OCI-LY3 (cell line): ENCODE data around the gene RABAC1.
"Not testable (repeated sequence)": the region's sequence is repeated elsewhere in the genome, so short reads cannot be mapped to it uniquely, and the experiment has no call there.

Experiments used
- H2AFZ ChIP-seq: fragments of 200-600, 300-600 bp; shearing (Covaris generic); 2 replicates; pipeline ENCODE4 v1.6.0; 2014; ENCODE audit warnings: antibody characterized with exemption, low read depth, low read length
- H3K27ac ChIP-seq: fragments of 200-600, 300-600 bp; sonication (generic); 2 replicates; pipeline ENCODE4 v1.5.1; 2014; ENCODE audit warnings: mild to moderate bottlenecking, low read length, moderate library complexity, mixed read lengths
- H3K27me3 ChIP-seq: fragments of 200-600, 300-600 bp; sonication (generic); 2 replicates; pipeline ENCODE4 v1.6.1; 2014; ENCODE audit warnings: low read depth, low read length, mixed read lengths
- H3K36me3 ChIP-seq: fragments of 200-600, 300-600 bp; sonication (generic); replicated peaks from 2 replicates; pipeline ENCODE3; 2014; ENCODE audit warnings: low read depth, low read length, mixed read lengths
- H3K4me1 ChIP-seq: fragments of 300-600, 200-600 bp; sonication (generic); 2 replicates; pipeline ENCODE4 v1.6.1; 2014; ENCODE audit warnings: low read length, mixed read lengths
- H3K4me2 ChIP-seq: fragments of 200-600, 300-600 bp; sonication (generic); 2 replicates; pipeline ENCODE4 v1.6.1; 2014; ENCODE audit warnings: low read length, mixed read lengths
- H3K4me3 ChIP-seq: fragments of 300-600, 200-600 bp; sonication (generic); 2 replicates; pipeline ENCODE4 v1.5.1; 2014; ENCODE audit warnings: antibody characterized with exemption, mild to moderate bottlenecking, low read length, moderate library complexity
- H3K79me2 ChIP-seq: fragments of 300-600, 200-600 bp; shearing (Covaris generic); 2 replicates; pipeline ENCODE4 v1.6.1; 2014; ENCODE audit warnings: mild to moderate bottlenecking, low read length, mixed read lengths
- H3K9ac ChIP-seq: fragments of 300-600, 200-600 bp; shearing (Covaris generic); 2 replicates; pipeline ENCODE4 v1.6.0; 2014; ENCODE audit warnings: mild to moderate bottlenecking, low read length, moderate library complexity
- H3K9me3 ChIP-seq: fragments of 200-600, 300-600 bp; shearing (Covaris generic); 2 replicates; pipeline ENCODE4 v1.6.1; 2014; ENCODE audit warnings: low read length, mixed read lengths; ENCODE audit not compliant: insufficient read depth
- H4K20me1 ChIP-seq: fragments of 200-600, 300-600 bp; sonication (generic); 2 replicates; pipeline ENCODE4 v1.6.1; 2016; ENCODE audit warnings: low read length, mixed read lengths; ENCODE audit not compliant: insufficient read depth
- CTCF ChIP-seq: fragments of 200-600, 300-600 bp; sonication (generic); IDR thresholded peaks from 2 replicates; pipeline ENCODE4 v1.5.1; 2014; ENCODE audit warnings: antibody characterized with exemption, low read length, low read depth
- EZH2phosphoT487 ChIP-seq: fragments of 200-600 bp; shearing (Covaris generic); IDR thresholded peaks from 2 replicates; pipeline ENCODE4 v1.6.1; 2018; ENCODE audit warnings: antibody characterized with exemption, mixed run types, low read depth

Gene RABAC1

DNA sequence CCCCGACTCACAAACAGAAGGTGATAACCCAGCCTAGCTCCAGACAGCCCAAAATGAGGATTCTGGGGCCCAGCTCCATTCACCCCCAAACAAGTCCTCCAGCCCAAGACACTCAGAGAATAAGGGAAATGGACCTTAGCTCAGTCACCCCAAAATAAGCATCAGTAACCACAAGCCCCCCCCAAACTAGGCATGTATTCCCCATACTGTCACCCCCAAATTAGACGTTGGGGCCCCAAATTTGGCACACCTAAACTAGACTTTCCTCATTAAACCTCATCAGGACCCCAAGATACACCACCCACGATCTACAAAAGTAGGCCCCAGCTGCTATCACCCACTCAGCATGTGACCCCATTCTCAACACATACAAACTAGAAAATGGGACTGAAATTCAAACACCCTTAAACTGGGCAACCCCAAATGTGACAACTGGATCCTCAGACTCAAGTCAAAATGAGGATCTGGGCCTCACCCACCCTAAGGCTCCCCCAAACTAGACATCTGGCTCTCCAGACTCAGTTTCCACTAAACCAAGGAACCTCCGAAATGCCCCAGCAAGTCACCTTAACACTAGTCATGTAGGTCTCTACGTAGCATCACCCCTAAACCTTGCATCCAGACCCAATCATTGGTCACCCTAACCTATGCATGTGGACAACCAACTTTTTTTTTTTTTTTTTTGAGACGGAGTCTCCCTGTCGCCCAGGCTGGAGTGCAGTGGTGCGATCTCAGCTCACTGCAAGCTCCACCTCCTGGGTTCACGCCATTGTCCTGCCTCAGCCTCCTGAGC, 17.5 kb downstream of the RABAC1 start:
- H4K20me1 ChIP-seq: no peaks in the 10 kb centered on the region
- H3K79me2 ChIP-seq: no peaks in the 10 kb centered on the region
- peaks cover 34% of the 10 kb centered on the region for H3K4me1 ChIP-seq
- H3K4me3 ChIP-seq: peak overlapping the region; percentile 89
- H3K9ac ChIP-seq: peak overlapping the region; percentile 96; the same call in 1 of the 2 replicates
- H3K4me2 ChIP-seq: peak overlapping the region; percentile 87
- H3K36me3 ChIP-seq: no peaks in the 10 kb centered on the region
- no peak for TF ChIP-seq CTCF
- TF ChIP-seq EZH2phosphoT487: no peak
- no peak overlapping the region for H3K27ac ChIP-seq
- H3K27me3 ChIP-seq: peaks cover 16% of the 10 kb centered on the region
- H2AFZ ChIP-seq: no peak overlapping the region
- no peaks in the 10 kb centered on the region for H3K9me3 ChIP-seq

DNA sequence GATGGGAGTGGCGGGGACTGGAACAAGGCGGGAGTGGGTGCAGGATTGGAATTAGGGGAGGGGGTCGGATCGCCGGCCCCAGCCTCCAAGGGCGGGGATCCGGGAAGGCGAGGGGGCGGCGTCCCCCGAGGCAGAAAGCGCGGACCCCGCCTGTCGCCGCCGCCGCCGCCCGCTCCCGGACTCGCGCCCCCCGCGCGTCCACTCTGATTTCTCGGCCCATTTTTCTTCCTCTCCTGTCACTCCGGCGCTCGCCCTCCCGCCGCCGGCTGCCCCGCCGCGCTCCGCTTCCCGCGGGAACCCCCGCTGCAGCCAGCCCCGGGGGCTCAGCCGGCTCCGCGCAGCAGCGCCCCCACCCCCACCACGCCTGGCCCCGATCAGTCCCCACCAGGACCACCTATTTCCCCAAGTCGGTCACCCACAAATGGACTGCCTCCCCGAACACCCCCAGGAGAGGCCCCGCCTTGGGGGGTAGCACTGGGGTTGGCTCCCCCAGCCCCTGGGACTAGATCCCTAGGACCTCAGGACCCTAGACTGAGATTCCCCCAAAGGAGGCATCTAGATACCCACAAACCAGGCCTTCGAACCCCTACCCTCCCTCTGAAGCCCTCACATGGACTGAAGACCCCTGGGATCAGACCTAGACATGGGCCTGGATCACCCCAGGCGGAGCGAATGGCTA, 18.3 kb downstream of the RABAC1 start:
- Histone ChIP-seq H3K9ac (peak overlapping the region; percentile 96), H3K4me3 (peak overlapping the region; percentile 89), H2AFZ (peak overlapping the region; percentile 76)

DNA sequence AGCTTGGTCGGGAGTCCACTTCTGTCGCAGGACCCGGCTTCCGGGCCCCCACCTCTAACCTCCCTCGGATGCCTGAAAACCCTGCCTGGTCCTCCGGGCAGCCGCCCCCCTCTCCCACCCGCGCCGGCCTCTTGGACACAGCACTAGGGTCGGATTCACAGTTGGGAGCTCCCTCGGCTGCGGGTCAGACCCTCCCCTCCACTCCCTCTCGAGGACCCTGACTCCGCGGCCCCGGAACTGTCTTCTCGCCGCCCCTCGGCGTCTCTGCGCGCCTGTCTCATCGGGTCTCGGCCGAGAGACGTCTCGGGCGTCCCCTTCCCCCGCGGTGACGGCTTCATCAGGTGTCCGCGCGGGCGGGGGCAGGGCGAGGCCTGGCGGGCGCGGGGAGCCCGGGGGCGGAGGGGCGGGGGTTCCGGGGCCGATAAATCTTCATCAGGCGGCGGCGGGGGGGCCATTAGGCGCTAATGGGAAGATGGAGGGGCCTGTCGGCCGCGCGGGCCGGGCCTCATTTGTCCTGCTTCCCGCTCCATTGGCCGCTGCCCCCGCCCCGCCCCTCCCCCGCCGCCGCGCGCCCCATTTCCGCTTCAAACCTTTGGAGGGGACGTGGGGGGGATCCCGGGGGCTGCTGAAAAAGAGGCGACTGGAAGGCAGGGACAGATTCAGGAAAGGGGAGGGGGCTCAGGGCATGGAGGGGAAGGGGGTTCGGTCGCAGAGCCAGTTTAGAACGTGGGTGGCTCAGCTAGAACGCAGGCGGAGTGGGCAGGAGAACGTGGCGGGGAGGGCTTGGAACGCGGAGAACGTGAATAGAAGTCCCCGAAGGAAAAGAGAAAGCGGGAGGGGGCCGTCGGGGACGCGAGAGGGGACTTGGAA, 19.0 kb downstream of the RABAC1 start:
- H3K36me3 ChIP-seq: no peaks in the 10 kb centered on the region
- peak overlapping the region; percentile 76 for H2AFZ ChIP-seq
- H3K27ac ChIP-seq: peak overlapping the region; percentile 45
- TF ChIP-seq CTCF: no peak
- no peak for TF ChIP-seq EZH2phosphoT487
- H4K20me1 ChIP-seq: no peaks in the 10 kb centered on the region
- H3K4me3 ChIP-seq: peak overlapping the region; percentile 89
- peaks cover 30% of the 10 kb centered on the region for H3K27me3 ChIP-seq
- H3K9me3 ChIP-seq: no peaks in the 10 kb centered on the region
- H3K79me2 ChIP-seq: no peaks in the 10 kb centered on the region
- peaks cover 26% of the 10 kb centered on the region for H3K4me1 ChIP-seq
- H3K9ac ChIP-seq: peak overlapping the region; percentile 96
- peak overlapping the region; percentile 91 for H3K4me2 ChIP-seq

More for the DNA sequence above, 18.3 kb downstream of the RABAC1 start:
- Histone ChIP-seq H3K27ac (peak overlapping the region; percentile 39; the same call in 1 of the 2 replicates), H3K27me3 (peaks cover 23% of the 10 kb centered on the region), H3K4me1 (peaks cover 34% of the 10 kb centered on the region), H4K20me1 (no peaks in the 10 kb centered on the region), H3K4me2 (peak overlapping the region; percentile 87), H3K79me2 (no peaks in the 10 kb centered on the region), H3K9me3 (no peaks in the 10 kb centered on the region), H3K36me3 (no peaks in the 10 kb centered on the region)
- TF ChIP-seq CTCF (peak; percentile 25; the same call in 1 of the 2 replicates), EZH2phosphoT487 (no peak)

DNA sequence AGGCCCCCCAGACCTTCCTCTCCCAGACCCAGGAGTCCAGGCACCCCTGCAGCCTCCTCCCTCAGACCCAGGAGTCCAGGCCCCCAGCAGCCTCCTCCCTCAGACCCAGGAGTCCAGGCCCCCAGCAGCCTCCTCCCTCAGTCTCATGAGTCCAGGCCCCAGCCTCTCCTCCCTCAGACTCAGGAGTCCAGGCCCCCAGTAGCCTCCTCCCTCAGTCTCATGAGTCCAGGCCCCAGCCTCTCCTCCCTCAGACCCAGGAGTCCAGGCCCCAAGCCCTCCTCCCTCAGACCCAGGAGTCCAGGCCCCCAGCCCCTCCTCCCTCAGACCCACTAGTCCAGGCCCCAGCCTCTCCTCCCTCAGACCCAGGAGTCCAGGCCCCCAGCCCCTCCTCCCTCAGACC, 19.9 kb downstream of the RABAC1 start:
- H4K20me1 ChIP-seq, H2AFZ ChIP-seq, H3K36me3 ChIP-seq, H3K79me2 ChIP-seq, H3K27ac ChIP-seq, H3K9me3 ChIP-seq: not testable (repeated sequence)
- H3K4me3 ChIP-seq: peak overlapping the region; percentile 89
- peaks cover 23% of the 10 kb centered on the region for H3K4me1 ChIP-seq
- H3K27me3 ChIP-seq: peaks cover 32% of the 10 kb centered on the region
- H3K9ac ChIP-seq: peak overlapping the region; percentile 96
- H3K4me2 ChIP-seq: peak overlapping the region; percentile 91
